Tibial nerve (tissue), 4 donors: ENCODE data around the gene VDR. TPM values are rescaled to one million over a fixed set of nuclear protein-coding genes. Genes with fewer than 3 reads are reported as not detected.

ENCODE experiments used
- DNase-seq, 2 donors: peaks; one replicate each; pipeline ENCODE4 v3.0.0-alpha.2; 2019; ENCODE audit warnings: low spot score in 2 of 2
- H3K27ac ChIP-seq, 4 donors: fragments of 200-600 bp; sonication (generic) in 3 of 4; one replicate each; pipeline ENCODE4 v1.5.1; 2017 to 2019; ENCODE audit warnings: mild to moderate bottlenecking in 1 of 4
- H3K27me3 ChIP-seq, 2 donors: fragments of 200-600 bp; sonication (generic) in 1 of 2; one replicate each; pipeline versions ENCODE4 v1.5.1 to v1.6.0; 2017 to 2019
- H3K36me3 ChIP-seq, 3 donors: fragments of 200-600 bp; sonication (generic); one replicate each; pipeline ENCODE4 v1.5.1; 2018 to 2019
- H3K4me1 ChIP-seq, 4 donors: fragments of 200-600 bp; sonication (generic) in 3 of 4; one replicate each; pipeline ENCODE4 v1.5.1; 2017 to 2019
- H3K4me3 ChIP-seq, 4 donors: fragments of 200-600 bp; sonication (generic) in 3 of 4; one replicate each; pipeline ENCODE4 v1.5.1; 2017 to 2019; ENCODE audit warnings: mild to moderate bottlenecking in 1 of 4, moderate library complexity in 1 of 4
- H3K9me3 ChIP-seq, 4 donors: fragments of 200-600 bp; sonication (generic) in 3 of 4; one replicate each; pipeline ENCODE4 v1.5.1; 2017 to 2019
- EP300 ChIP-seq, 2 donors: sonication (generic); formaldehyde crosslinking; IDR thresholded peaks; one replicate each; pipeline ENCODE4 v1.6.1; 2017; ENCODE audit warnings: antibody characterized with exemption in 2 of 2, mild to moderate bottlenecking in 1 of 2
- POLR2A ChIP-seq, 2 donors: fragments of 450-650 bp; IDR thresholded peaks; one replicate each; pipeline ENCODE4 v1.6.1; 2017; ENCODE audit warnings: antibody characterized with exemption in 2 of 2, mild to moderate bottlenecking in 2 of 2, moderate library complexity in 2 of 2
- WGBS, 2 donors: methylation state at CpG; one replicate each; pipeline ENCODE4 v1.1.5; 2018; 5-methylcytosine and 5-hydroxymethylcytosine counted together
- total RNA-seq, 4 donors: library from RNA; depleted of rRNA; stranded (reverse); fragments of >200 nt; gene quantifications; one replicate each; pipeline ENCODE4 v1.1.0, GENCODE V29; 2016
- TF ChIP-seq, protein P1 (sequence below), 5 experiments: fragments of 200-600 bp in 3 of 5; fragments of 450-650 bp in 2 of 5; sonication (generic) in 3 of 5; IDR thresholded peaks; one replicate each; pipeline ENCODE4 v1.5.1; 2016 to 2019; ENCODE audit warnings: antibody characterized with exemption in 5 of 5, mild to moderate bottlenecking in 3 of 5, moderate library complexity in 2 of 5

Gene VDR
- total RNA-seq, 4 donors from 2014 or later: 0.78 to 6.6 (median 1.1) TPM

DNA sequence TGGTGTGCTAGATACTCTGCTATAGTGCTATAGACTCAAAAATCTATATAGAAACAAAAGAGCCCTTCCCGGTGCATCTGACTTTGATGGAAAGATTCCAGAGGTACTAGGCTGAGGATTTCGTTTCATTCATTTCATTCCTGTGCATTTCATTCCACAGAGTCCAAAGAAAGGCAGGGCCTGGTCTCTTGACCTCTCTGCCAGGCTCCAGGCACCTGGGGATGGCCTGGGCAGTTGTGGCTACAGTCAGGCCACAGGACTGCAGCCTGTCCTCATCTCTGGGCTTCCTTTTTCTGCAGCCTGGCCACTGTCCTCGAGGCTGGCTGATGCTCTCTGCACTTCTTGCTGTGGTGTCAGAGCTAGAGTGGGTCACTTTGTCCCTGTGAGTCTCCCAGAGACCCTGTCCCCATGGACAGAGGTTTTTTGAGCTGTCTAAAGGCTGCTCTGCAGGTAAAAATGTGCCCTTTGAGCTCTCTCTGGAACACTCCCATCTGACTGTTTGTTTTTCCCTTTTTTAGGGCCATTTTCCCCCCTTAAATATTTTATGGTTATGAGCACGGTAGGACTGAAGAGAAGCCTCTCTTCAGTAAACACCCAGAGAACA is 3.2 kb upstream of the VDR start:
- Histone ChIP-seq H3K27me3 (no peaks in the 10 kb centered on the region), H3K36me3 (no peaks in the 10 kb centered on the region), H3K4me1 (peaks cover 0 to 27% (median 19%) of the 10 kb centered on the region in 4 donors), H3K27ac (no peak overlapping the region), H3K9me3 (no peaks in the 10 kb centered on the region), H3K4me3 (no peak overlapping the region)
- 60 to 61% methylated on average over 4 of the region's 4 CpGs for WGBS, 2 donors
- DNase-seq: no peak
- TF ChIP-seq, protein P1, sequence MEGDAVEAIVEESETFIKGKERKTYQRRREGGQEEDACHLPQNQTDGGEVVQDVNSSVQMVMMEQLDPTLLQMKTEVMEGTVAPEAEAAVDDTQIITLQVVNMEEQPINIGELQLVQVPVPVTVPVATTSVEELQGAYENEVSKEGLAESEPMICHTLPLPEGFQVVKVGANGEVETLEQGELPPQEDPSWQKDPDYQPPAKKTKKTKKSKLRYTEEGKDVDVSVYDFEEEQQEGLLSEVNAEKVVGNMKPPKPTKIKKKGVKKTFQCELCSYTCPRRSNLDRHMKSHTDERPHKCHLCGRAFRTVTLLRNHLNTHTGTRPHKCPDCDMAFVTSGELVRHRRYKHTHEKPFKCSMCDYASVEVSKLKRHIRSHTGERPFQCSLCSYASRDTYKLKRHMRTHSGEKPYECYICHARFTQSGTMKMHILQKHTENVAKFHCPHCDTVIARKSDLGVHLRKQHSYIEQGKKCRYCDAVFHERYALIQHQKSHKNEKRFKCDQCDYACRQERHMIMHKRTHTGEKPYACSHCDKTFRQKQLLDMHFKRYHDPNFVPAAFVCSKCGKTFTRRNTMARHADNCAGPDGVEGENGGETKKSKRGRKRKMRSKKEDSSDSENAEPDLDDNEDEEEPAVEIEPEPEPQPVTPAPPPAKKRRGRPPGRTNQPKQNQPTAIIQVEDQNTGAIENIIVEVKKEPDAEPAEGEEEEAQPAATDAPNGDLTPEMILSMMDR (IDR thresholded peaks at IDR 0.05): no peak
- TF ChIP-seq POLR2A (IDR thresholded peaks at IDR 0.05) (no peak), EP300 (IDR thresholded peaks at IDR 0.05) (no peak)

DNA sequence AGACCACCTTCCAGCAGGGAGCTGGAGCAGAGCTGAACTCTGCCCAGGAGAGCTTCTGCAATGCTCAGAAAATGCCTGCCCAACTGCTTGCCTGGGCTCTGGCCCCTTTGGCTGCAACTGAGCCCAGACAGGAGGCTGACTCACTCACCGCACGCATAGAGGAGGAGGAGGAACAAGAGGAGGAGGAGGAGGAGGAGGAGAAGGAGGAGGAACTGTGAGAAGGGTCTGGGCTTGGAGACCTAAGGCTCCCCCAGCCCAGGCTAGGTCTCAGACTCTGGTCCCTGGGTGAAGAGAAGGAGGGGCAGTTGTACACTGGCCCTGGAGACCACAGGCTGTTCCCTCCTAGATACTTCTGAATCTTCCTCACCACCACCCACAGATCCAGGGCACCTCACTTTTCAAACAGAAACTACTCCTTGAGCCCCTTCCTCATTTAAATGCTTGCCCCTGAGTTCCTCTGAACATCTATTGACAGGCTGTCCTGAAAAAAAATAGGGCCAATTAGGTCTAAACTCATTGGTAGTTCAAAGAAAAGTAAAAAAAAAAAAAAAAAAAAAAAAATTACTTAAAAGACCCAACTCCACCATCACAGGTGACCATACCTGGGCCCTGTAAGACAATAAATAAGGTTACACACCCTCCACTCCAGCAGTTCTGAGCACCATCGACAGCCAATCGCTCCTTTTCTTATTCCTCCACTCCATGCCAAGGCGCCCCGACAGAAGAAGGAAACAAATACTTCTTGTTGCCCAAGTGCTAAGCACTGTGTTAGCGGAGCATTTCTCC is 674 bp downstream of the VDR start:
- DNase-seq: peak in 1 of 2 donors; percentile 41
- Histone ChIP-seq H3K4me3 (peak overlapping the region; percentile 40 to 76 (median 62)), H3K4me1 (peaks cover 0 to 34% (median 19%) of the 10 kb centered on the region in 4 donors), H3K27ac (peak overlapping the region in 2 of 4 donors; percentile 65 to 72), H3K9me3 (no peaks in the 10 kb centered on the region), H3K27me3 (no peaks in the 10 kb centered on the region), H3K36me3 (no peaks in the 10 kb centered on the region)
- TF ChIP-seq, protein P1 (IDR thresholded peaks at IDR 0.05): no peak
- TF ChIP-seq EP300 (IDR thresholded peaks at IDR 0.05): no peak
- TF ChIP-seq POLR2A (IDR thresholded peaks at IDR 0.05): no peak
- 1 to 4% methylated on average over 7 of the region's 7 CpGs for WGBS, 2 donors

DNA sequence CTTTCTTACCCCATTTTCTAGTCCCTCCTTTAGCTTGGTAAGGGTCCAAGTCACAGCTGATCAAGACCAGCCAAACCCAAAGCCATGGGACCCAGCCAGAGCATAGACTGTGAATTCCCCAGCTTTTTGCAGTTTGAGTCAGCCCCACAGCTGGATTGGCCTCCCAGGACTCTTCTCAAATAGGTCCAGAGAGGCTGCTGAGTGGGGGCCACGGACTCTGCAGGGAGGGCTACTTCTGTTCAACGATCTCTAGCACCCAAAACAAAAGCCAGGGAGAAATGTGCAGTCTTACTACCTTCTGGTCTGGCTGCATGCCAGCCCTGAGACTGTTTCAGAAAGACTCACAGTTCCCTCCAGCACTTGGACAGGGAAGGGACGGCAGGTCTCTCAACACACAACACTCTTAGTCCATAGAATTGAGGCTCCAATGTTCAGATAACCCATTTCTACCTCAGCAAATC is 1.6 kb downstream of the VDR start:
- Histone ChIP-seq H3K4me3 (peak overlapping the region in 1 of 4 donors; percentile 4), H3K36me3 (no peaks in the 10 kb centered on the region), H3K27ac (no peak overlapping the region), H3K9me3 (no peaks in the 10 kb centered on the region), H3K4me1 (peaks cover 0 to 34% (median 19%) of the 10 kb centered on the region in 4 donors), H3K27me3 (no peaks in the 10 kb centered on the region)
- no peak for DNase-seq
- 62 to 69% methylated on average over 3 of the region's 3 CpGs for WGBS, 2 donors
- TF ChIP-seq POLR2A (IDR thresholded peaks at IDR 0.05) (no peak), EP300 (IDR thresholded peaks at IDR 0.05) (no peak)
- TF ChIP-seq, protein P1 (IDR thresholded peaks at IDR 0.05): no peak

DNA sequence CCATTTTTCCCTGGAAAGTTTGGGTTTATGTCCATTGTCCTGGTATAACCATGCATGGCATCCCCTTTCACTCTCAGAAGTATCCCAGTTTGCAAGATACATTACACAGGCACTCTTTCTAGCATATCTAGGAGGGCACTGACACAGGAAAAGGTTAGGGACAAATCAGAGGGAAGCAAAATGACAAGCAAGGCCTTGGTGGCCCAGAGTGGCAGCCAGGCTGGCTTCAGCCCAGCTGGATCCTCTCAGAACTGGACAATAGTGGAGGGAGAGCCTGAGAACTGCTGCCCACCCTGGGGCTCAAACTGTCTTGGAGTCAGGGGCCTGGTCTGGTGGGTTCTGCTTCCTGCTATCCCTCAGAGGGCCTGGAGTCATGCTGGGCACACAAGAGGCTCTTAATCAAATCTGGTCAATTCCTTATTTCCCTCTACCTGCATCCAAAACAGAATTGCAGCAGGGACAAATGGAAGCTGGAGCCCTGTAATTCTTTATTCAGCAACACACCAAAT is 2.6 kb downstream of the VDR start:
- DNase-seq: no peak
- H3K4me3 ChIP-seq: peak overlapping the region in 1 of 4 donors; percentile 4
- H3K27me3 ChIP-seq: no peaks in the 10 kb centered on the region
- TF ChIP-seq EP300 (IDR thresholded peaks at IDR 0.05): no peak
- no peak for TF ChIP-seq POLR2A (IDR thresholded peaks at IDR 0.05)
- peaks cover 0 to 34% (median 19%) of the 10 kb centered on the region in 4 donors for H3K4me1 ChIP-seq
- H3K36me3 ChIP-seq: no peaks in the 10 kb centered on the region
- H3K27ac ChIP-seq: peak overlapping the region in 1 of 4 donors; percentile 29
- no peaks in the 10 kb centered on the region for H3K9me3 ChIP-seq

DNA sequence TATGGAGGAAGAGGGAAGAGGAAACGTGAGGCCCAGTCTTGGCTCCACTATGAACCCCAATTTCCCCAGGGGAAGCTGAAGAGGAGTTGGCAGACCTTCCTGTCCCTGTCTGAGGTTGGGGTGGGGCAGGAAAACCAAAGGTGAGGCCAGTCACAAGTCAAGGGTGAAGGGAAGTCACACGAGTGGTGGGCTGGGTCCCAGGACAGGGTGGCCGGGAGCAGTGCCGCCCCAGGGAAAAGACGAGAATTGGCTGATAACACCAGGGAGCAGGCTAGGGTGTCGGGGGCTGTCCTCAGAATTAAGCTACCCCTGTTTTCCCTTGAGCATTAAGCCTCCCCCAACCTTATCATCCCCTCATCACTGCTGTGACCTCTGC is 3.1 kb downstream of the VDR start:
- no peaks in the 10 kb centered on the region for H3K36me3 ChIP-seq
- WGBS, 2 donors: 81% methylated on average over 6 of the region's 6 CpGs
- no peak overlapping the region for H3K4me3 ChIP-seq
- no peak for DNase-seq
- no peaks in the 10 kb centered on the region for H3K9me3 ChIP-seq
- H3K27me3 ChIP-seq: peaks cover 0 to 4% of the 10 kb centered on the region in 2 donors
- peak overlapping the region in 1 of 4 donors; percentile 29 for H3K27ac ChIP-seq
- peaks cover 0 to 34% (median 19%) of the 10 kb centered on the region in 4 donors for H3K4me1 ChIP-seq
- TF ChIP-seq EP300 (IDR thresholded peaks at IDR 0.05): no peak
- no peak for TF ChIP-seq POLR2A (IDR thresholded peaks at IDR 0.05)
- TF ChIP-seq, protein P1 (IDR thresholded peaks at IDR 0.05): no peak
